Spleen (tissue), 11 donors: Measurements from ENCODE around the gene KRT13. TPM values are rescaled to one million over a fixed set of nuclear protein-coding genes. Genes with fewer than 3 reads are reported as not detected.

Experiments
- DNase-seq: peaks from one replicate; pipeline ENCODE4 v3.0.0-alpha.2; 2020
- H3K27ac ChIP-seq, 8 donors: fragments of 200-600 bp; sonication (generic) in 7 of 8; 1 replicate in 4 of 8; 2 replicates in 4 of 8; pipeline versions ENCODE4 v1.5.0 to v1.8.0; 2016 to 2021; ENCODE audit warnings: inconsistent platforms in 4 of 8, mild to moderate bottlenecking in 4 of 8, moderate library complexity in 1 of 8
- H3K27me3 ChIP-seq, 7 donors: fragments of 200-600 bp; sonication (generic) in 6 of 7; replicated peaks in 1 of 7; 1 replicate in 4 of 7; 2 replicates in 3 of 7; pipeline versions ENCODE4 v1.5.0 to v1.8.0; 2016 to 2021; ENCODE audit warnings: inconsistent platforms in 3 of 7, mild to moderate bottlenecking in 1 of 7
- H3K36me3 ChIP-seq, 6 donors: fragments of 200-600 bp; sonication (generic) in 5 of 6; 1 replicate in 4 of 6; 2 replicates in 2 of 6; pipeline versions ENCODE4 v1.5.0 to v1.8.0; 2016 to 2021; ENCODE audit warnings: inconsistent platforms in 2 of 6
- H3K4me1 ChIP-seq, 6 donors: fragments of 200-600 bp; sonication (generic) in 5 of 6; 1 replicate in 3 of 6; 2 replicates in 3 of 6; pipeline versions ENCODE4 v1.5.0 to v1.8.0; 2016 to 2021; ENCODE audit warnings: inconsistent platforms in 3 of 6
- H3K4me3 ChIP-seq, 8 donors: fragments of 200-600 bp; sonication (generic) in 7 of 8; 1 replicate in 4 of 8; 2 replicates in 4 of 8; pipeline versions ENCODE4 v1.5.0 to v1.8.0; 2016 to 2021; ENCODE audit warnings: inconsistent platforms in 4 of 8, mild to moderate bottlenecking in 4 of 8, moderate library complexity in 2 of 8
- H3K9me3 ChIP-seq, 8 donors: fragments of 200-600 bp; sonication (generic) in 7 of 8; 1 replicate in 4 of 8; 2 replicates in 4 of 8; pipeline versions ENCODE4 v1.5.0 to v1.8.0; 2016 to 2021; ENCODE audit warnings: inconsistent platforms in 4 of 8
- CTCF ChIP-seq, 11 experiments: fragments of 200-600 bp in 7 of 11; fragments of 450-650 bp in 4 of 11; sonication (generic) in 4 of 11; IDR thresholded peaks in 8 of 11; conservative IDR thresholded peaks in 3 of 11; 1 replicate in 7 of 11; 2 replicates in 4 of 11; pipeline versions ENCODE4 v1.4.0 to v1.8.0; 2016 to 2021; ENCODE audit warnings: antibody characterized with exemption in 11 of 11, inconsistent platforms in 4 of 11, mild to moderate bottlenecking in 1 of 11
- POLR2A ChIP-seq, 3 donors: fragments of 450-650 bp; IDR thresholded peaks; one replicate each; pipeline ENCODE4 v1.5.1; 2017; ENCODE audit warnings: antibody characterized with exemption in 3 of 3, mild to moderate bottlenecking in 1 of 3
- POLR2AphosphoS5 ChIP-seq, 3 donors: sonication (generic); formaldehyde crosslinking; IDR thresholded peaks; one replicate each; pipeline ENCODE4 v1.5.1; 2017; ENCODE audit warnings: antibody characterized with exemption in 3 of 3
- WGBS, 5 donors: extraction: QIAGEN DNeasy Blood & Tissue Kit in 3 of 5; methylation state at CpG; one replicate each; pipeline versions ENCODE4 v1.1.5 to v1.1.7; 2013 to 2018; 5-methylcytosine and 5-hydroxymethylcytosine counted together
- intact Hi-C: fragments of 100-400 bp; cut with DNase I; formaldehyde crosslinking; loops from one replicate; pipeline ENCODE4 v1.15.0; 2023; ENCODE audit warnings: low total_unique reads
- microRNA-seq, 3 donors: library from miRNA; unstranded; fragments of <30 nt; microRNA quantifications; one replicate each; pipeline versions ENCODE4 to v1.1.0, GENCODE V29; 2019 to 2020
- polyA plus RNA-seq, 3 donors: library from polyadenylated mRNA; stranded (reverse); fragments of 200-250 nt; gene quantifications; one replicate each; pipeline ENCODE4 v1.2.1, GENCODE V29; 2013
- small RNA-seq, 4 donors: library from RNA; depleted of rRNA; stranded (forward); fragments of <200 nt; gene quantifications; one replicate each; pipeline ENCODE3, GENCODE V24; 2016
- total RNA-seq, 7 donors: library from RNA; depleted of rRNA in 3 of 7; stranded (reverse); fragments of >200 nt in 3 of 7; fragmentation: NEBNext Ultra II Directional in 4 of 7; extraction: Animal tissue kit (Norgen Biotek cat#: 25700) in 4 of 7; gene quantifications; one replicate each; pipeline versions ENCODE4 v1.1.0 to v1.2.1, GENCODE V29; 2016 to 2021
- donor health status: healthy with polysubstance abuse.
- donor health status: DM: no; HTN: no; CAD: no; lungs with moderate emphysema.
- donor health status: DM: no; HTN: no; CAD: no.
- donor health status: Bipolar disorder and iron deficiency.
- donor health status: healthy.
- donor health status: DM: no; HTN: no; CAD: no.
- donor health status: DM: yes; HTN: yes; CAD: no.

Gene KRT13
- total and polyA plus RNA-seq, 10 donors = 1.6 to 26.4 (median 3.8) TPM; not detected in 7

GRCh38 chr17:41452281-41452680 lies 53.1 kb downstream of the KRT13 start:
- no peak for DNase-seq
- Histone ChIP-seq H3K36me3 (no peaks in the 10 kb centered on the region), H3K4me3 (no peak overlapping the region), H3K9me3 (peaks cover 0 to 4% (median 0%) of the 10 kb centered on the region in 8 donors), H3K27me3 (peaks cover 0 to 6% (median 0%) of the 10 kb centered on the region in 7 donors), H3K4me1 (no peaks in the 10 kb centered on the region), H3K27ac (no peak overlapping the region)
- intact Hi-C loops = no loop called here
- TF ChIP-seq POLR2A (IDR thresholded peaks at IDR 0.05) (no peak), POLR2AphosphoS5 (IDR thresholded peaks at IDR 0.05) (no peak), CTCF (IDR thresholded peaks at IDR 0.05 in 8 of 11, conservative IDR thresholded peaks at IDR 0.05 in 3 of 11) (no peak)
- WGBS, 5 donors = 36 to 52% (median 43%) methylated on average over 4 of the region's 4 CpGs

- H3K4me1 ChIP-seq = no peaks in the 10 kb centered on the region
- 74 to 98% (median 91%) methylated on average over 2 of the region's 2 CpGs for WGBS, 5 donors
Measured at GRCh38 chr17:41451154-41451728, 54.2 kb downstream of the KRT13 start.

More at GRCh38 chr17:41451154-41451728, 54.2 kb downstream of the KRT13 start:
- H3K27ac ChIP-seq = no peak overlapping the region
- TF ChIP-seq CTCF (IDR thresholded peaks at IDR 0.05 in 8 of 11, conservative IDR thresholded peaks at IDR 0.05 in 3 of 11) = no peak
- no peak for TF ChIP-seq POLR2AphosphoS5 (IDR thresholded peaks at IDR 0.05)
- no peak for TF ChIP-seq POLR2A (IDR thresholded peaks at IDR 0.05)
- H3K27me3 ChIP-seq = peaks cover 0 to 5% (median 0%) of the 10 kb centered on the region in 7 donors
- DNase-seq = no peak
- intact Hi-C loops = no loop called here
- no peak overlapping the region for H3K4me3 ChIP-seq
- peaks cover 0 to 4% (median 0%) of the 10 kb centered on the region in 8 donors for H3K9me3 ChIP-seq
- no peaks in the 10 kb centered on the region for H3K36me3 ChIP-seq

Small RNA genes within 50 kb of the gene (microRNA-seq; reads per million reads assigned to microRNA genes)
- 0 reads per million in 3 donors for gene MIR6510

Small RNA genes within 50 kb of the gene (small RNA-seq; reads per million reads assigned to genes)
- 0.12 to 0.60 (median 0.34) reads per million in 4 donors for gene RNU2-32P

Other genes starting within 250 kb of the KRT13 start
- gene KRTAP9-6, start 240.2 kb downstream of the KRT13 start, total RNA-seq = not detected
- not detected for gene KRTAP9-6, start 240.2 kb downstream of the KRT13 start, polyA plus RNA-seq
- gene KRTAP9-7, start 229.9 kb downstream of the KRT13 start, total RNA-seq = not detected
- not detected for gene KRTAP9-7, start 229.9 kb downstream of the KRT13 start, polyA plus RNA-seq
- gene KRTAP29-1, start 202.8 kb downstream of the KRT13 start, total RNA-seq = not detected
- not detected for gene KRTAP29-1, start 202.8 kb downstream of the KRT13 start, polyA plus RNA-seq
- gene KRTAP16-1, start 196.3 kb downstream of the KRT13 start, total RNA-seq = not detected
- not detected for gene KRTAP16-1, start 196.3 kb downstream of the KRT13 start, polyA plus RNA-seq
- gene KRTAP17-1, start 189.9 kb downstream of the KRT13 start, total RNA-seq = not detected
- not detected for gene KRTAP17-1, start 189.9 kb downstream of the KRT13 start, polyA plus RNA-seq
- gene KRT33A, start 154.8 kb downstream of the KRT13 start, total RNA-seq = not detected
- not detected for gene KRT33A, start 154.8 kb downstream of the KRT13 start, polyA plus RNA-seq
- gene KRT33B, start 135.8 kb downstream of the KRT13 start, total RNA-seq = not detected
- gene KRT33B, start 135.8 kb downstream of the KRT13 start, polyA plus RNA-seq = not detected
- not detected for gene KRT34, start 123.3 kb downstream of the KRT13 start, total RNA-seq
- not detected for gene KRT34, start 123.3 kb downstream of the KRT13 start, polyA plus RNA-seq
- gene KRT31, start 108.0 kb downstream of the KRT13 start, total RNA-seq = not detected
- gene KRT31, start 108.0 kb downstream of the KRT13 start, polyA plus RNA-seq = not detected
- gene KRT37, start 81.0 kb downstream of the KRT13 start, total RNA-seq = not detected
- not detected for gene KRT37, start 81.0 kb downstream of the KRT13 start, polyA plus RNA-seq
- gene KRT38, start 64.6 kb downstream of the KRT13 start, total RNA-seq = under 1 TPM in 2 of 7 donors, not detected in 5; 0.26 to 0.39 TPM
- not detected for gene KRT38, start 64.6 kb downstream of the KRT13 start, polyA plus RNA-seq
- gene KRT32, start 38.2 kb downstream of the KRT13 start, total RNA-seq = not detected
- gene KRT32, start 38.2 kb downstream of the KRT13 start, polyA plus RNA-seq = not detected
- gene KRT35, start 24.5 kb downstream of the KRT13 start, total RNA-seq = under 1 TPM in 1 of 7 donors, not detected in 6; 0.19 TPM
- gene KRT35, start 24.5 kb downstream of the KRT13 start, polyA plus RNA-seq = under 1 TPM in 1 of 3 donors, not detected in 2; 0.19 TPM
- gene KRT36, start 15.7 kb downstream of the KRT13 start, total RNA-seq = 1 to 10 TPM in 2 of 7 donors, under 1 TPM in 4, not detected in 1; 0.27 to 2.7 (median 0.44) TPM
- under 1 TPM; 0.20 to 0.51 (median 0.22) TPM for gene KRT36, start 15.7 kb downstream of the KRT13 start, polyA plus RNA-seq
- not detected for gene KRT15, start 13.3 kb upstream of the KRT13 start, total RNA-seq
- 1 to 10 TPM in 1 of 3 donors, under 1 TPM in 2; 0.07 to 1.3 (median 0.11) TPM for gene KRT15, start 13.3 kb upstream of the KRT13 start, polyA plus RNA-seq
- 1 to 10 TPM in 3 of 7 donors, under 1 TPM in 3, not detected in 1; 0.44 to 2.8 (median 0.83) TPM for gene KRT19, start 22.7 kb upstream of the KRT13 start, total RNA-seq
- gene KRT19, start 22.7 kb upstream of the KRT13 start, polyA plus RNA-seq = 1 to 10 TPM in 2 of 3 donors, under 1 TPM in 1; 0.20 to 3.9 (median 1.9) TPM
- gene KRT9, start 66.4 kb upstream of the KRT13 start, total RNA-seq = not detected
- not detected for gene KRT9, start 66.4 kb upstream of the KRT13 start, polyA plus RNA-seq
- under 1 TPM in 1 of 7 donors, not detected in 6; 0.79 TPM for gene KRT14, start 81.3 kb upstream of the KRT13 start, total RNA-seq
- gene KRT14, start 81.3 kb upstream of the KRT13 start, polyA plus RNA-seq = under 1 TPM; 0.06 to 0.17 (median 0.16) TPM
- gene KRT16, start 107.2 kb upstream of the KRT13 start, total RNA-seq = not detected
- gene KRT16, start 107.2 kb upstream of the KRT13 start, polyA plus RNA-seq = under 1 TPM in 2 of 3 donors, not detected in 1; 0.07 to 0.19 TPM
- gene KRT17, start 119.0 kb upstream of the KRT13 start, total RNA-seq = 1 to 10 TPM in 1 of 7 donors, not detected in 6; 1.2 TPM
- gene KRT17, start 119.0 kb upstream of the KRT13 start, polyA plus RNA-seq = under 1 TPM in 2 of 3 donors, not detected in 1; 0.58 to 0.70 TPM
- gene EIF1, start 183.3 kb upstream of the KRT13 start, total RNA-seq = 100 to 1,000 TPM; 313 to 897 (median 665) TPM
- gene EIF1, start 183.3 kb upstream of the KRT13 start, polyA plus RNA-seq = 100 to 1,000 TPM; 560 to 722 (median 560) TPM
- gene GAST, start 206.7 kb upstream of the KRT13 start, total RNA-seq = not detected
- gene GAST, start 206.7 kb upstream of the KRT13 start, polyA plus RNA-seq = not detected
- gene HAP1, start 229.0 kb upstream of the KRT13 start, total RNA-seq = 1 to 10 TPM in 5 of 7 donors, under 1 TPM in 2; 0.83 to 8.4 (median 1.7) TPM
- under 1 TPM; 0.33 to 0.58 (median 0.54) TPM for gene HAP1, start 229.0 kb upstream of the KRT13 start, polyA plus RNA-seq